IPS DF 19.7 (cell line): ENCODE results near the gene PAOX.
"Not testable (repeated sequence)": the region's sequence is repeated elsewhere in the genome, so short reads cannot be mapped to it uniquely, and the experiment has no call there.

Experiments used
- DNase-seq: peaks from one replicate; pipeline ENCODE4 v3.0.0-alpha.2; 2013; ENCODE audit warnings: low read depth, low spot score

Gene PAOX

GRCh38 chr10:133405844-133406527 lies 26.9 kb downstream of the PAOX start:
- no peak for DNase-seq

GRCh38 chr10:133411523-133412380 lies 32.7 kb downstream of the PAOX start:
- no peak for DNase-seq

- no peak for DNase-seq
Observed at GRCh38 chr10:133412381-133412711, 33.3 kb downstream of the PAOX start.

GRCh38 chr10:133414401-133414800 lies 35.3 kb downstream of the PAOX start:
- DNase-seq: not testable (repeated sequence)

- DNase-seq: no peak
Observed at GRCh38 chr10:133415752-133416151, 36.7 kb downstream of the PAOX start.

GRCh38 chr10:133418289-133418993 lies 39.4 kb downstream of the PAOX start:
- no peak for DNase-seq

- DNase-seq: no peak
Observed at GRCh38 chr10:133419211-133419950, 40.3 kb downstream of the PAOX start.

GRCh38 chr10:133420028-133420427 lies 41.0 kb downstream of the PAOX start:
- DNase-seq: no peak

- no peak for DNase-seq
Observed at GRCh38 chr10:133420579-133420978, 41.5 kb downstream of the PAOX start.

GRCh38 chr10:133421336-133422222 lies 42.5 kb downstream of the PAOX start:
- no peak for DNase-seq

GRCh38 chr10:133422223-133422806 lies 43.3 kb downstream of the PAOX start:
- no peak for DNase-seq

- no peak for DNase-seq
Observed at GRCh38 chr10:133422807-133423771, 44.0 kb downstream of the PAOX start.

- DNase-seq: not testable (repeated sequence)
Observed at GRCh38 chr10:133424102-133424501, 45.0 kb downstream of the PAOX start.

GRCh38 chr10:133424601-133425000 lies 45.5 kb downstream of the PAOX start, which contains the start of gene SPRN:
SPRN (minus strand) TSS chr10:133424625; CDS start chr10:133423681, 944 bp downstream.
- DNase-seq: not testable (repeated sequence)

- not testable (repeated sequence) for DNase-seq
Observed at GRCh38 chr10:133429571-133429970, 50.5 kb downstream of the PAOX start.

- not testable (repeated sequence) for DNase-seq
Observed at GRCh38 chr10:133431888-133432613, 53.0 kb downstream of the PAOX start.

- not testable (repeated sequence) for DNase-seq
Observed at GRCh38 chr10:133432789-133433188, 53.7 kb downstream of the PAOX start.

GRCh38 chr10:133438711-133439273 lies 59.7 kb downstream of the PAOX start:
- no peak for DNase-seq
